ENCODE data around the gene CYTH1. TPM values are rescaled to one million over a fixed set of nuclear protein-coding genes. Genes with fewer than 3 reads are reported as not detected.

Gene CYTH1
- total RNA-seq, 2 experiments from 2014 or later, result 73.0 to 148 TPM

- BruUV-seq (replicated peaks), result no TSS peak
- CTCF ChIA-PET (ENCODE audit: unreplicated experiment), result no interaction called here
- no peak for DNase-seq (ENCODE audit: low spot score)
Observed at GRCh38 chr17:78712043-78712442, 70.0 kb downstream of the CYTH1 start.

GRCh38 chr17:78710607-78711006 lies 71.5 kb downstream of the CYTH1 start:
- TF ChIP-seq EZH2phosphoT487 (IDR thresholded peaks at IDR 0.05; ENCODE audit: borderline replicate concordance, low read depth, low read length) (no peak), CTCF (conservative IDR thresholded peaks at IDR 0.05; ENCODE audit: low read length) (no peak)
- H3K9me3 ChIP-seq (ENCODE audit: low read length), result no peaks in the 10 kb centered on the region
- H3K36me3 ChIP-seq (ENCODE audit: insufficient read depth, low read length), result peaks cover 33% of the 10 kb centered on the region
- peak overlapping the region; percentile 70 for H3K4me2 ChIP-seq (ENCODE audit: low read length)
- peaks cover 87% of the 10 kb centered on the region for H3K79me2 ChIP-seq (ENCODE audit: insufficient read depth, low read depth, low read length)
- intact Hi-C loops (cut with micrococcal nuclease; ENCODE audit: unreplicated experiment), result no loop called here
- H3K4me1 ChIP-seq (ENCODE audit: insufficient read depth, low read length, poor library complexity, severe bottlenecking), result peaks cover 93% of the 10 kb centered on the region
- ChIA-PET POLR2A (interaction anchor here (0.6 to 4.5 kb wide), 4 partner anchors 15 to 111 kb away, joined by 4 to 47 read pairs (median 6); no protein-coding TSS in a partner anchor), CTCF (ENCODE audit: unreplicated experiment) (no interaction called here)
- H3K27ac ChIP-seq (ENCODE audit: low read depth, low read length, poor library complexity, severe bottlenecking), result peak overlapping the region; percentile 90
- H4K20me1 ChIP-seq (ENCODE audit: insufficient read depth, low read length), result peaks cover 6% of the 10 kb centered on the region; the same call in 1 of the 2 replicates
- peak overlapping the region; percentile 37 for H3K4me3 ChIP-seq (ENCODE audit: low read depth, low read length, poor library complexity, severe bottlenecking)
- H2AFZ ChIP-seq (ENCODE audit: low read length), result no peak overlapping the region
- no peaks in the 10 kb centered on the region for H3K9me2 ChIP-seq (ENCODE audit: insufficient read depth, low read length)
- BruUV-seq (replicated peaks), result no TSS peak
- DNase-seq (ENCODE audit: low spot score), result no peak

More at GRCh38 chr17:78712043-78712442, 70.0 kb downstream of the CYTH1 start:
- POLR2A ChIA-PET, result interaction anchor here (1.0 to 1.5 kb wide), 3 partner anchors 10 to 30 kb away, joined by 5 read pairs; no protein-coding TSS in a partner anchor
- Histone ChIP-seq H3K79me2 (ENCODE audit: insufficient read depth, low read depth, low read length) (peaks cover 89% of the 10 kb centered on the region), H2AFZ (ENCODE audit: low read length) (no peak overlapping the region), H3K4me3 (ENCODE audit: low read depth, low read length, poor library complexity, severe bottlenecking) (no peak overlapping the region), H3K9me2 (ENCODE audit: insufficient read depth, low read length) (no peaks in the 10 kb centered on the region), H3K9me3 (ENCODE audit: low read length) (no peaks in the 10 kb centered on the region), H3K4me2 (ENCODE audit: low read length) (no peak overlapping the region), H3K36me3 (ENCODE audit: insufficient read depth, low read length) (peaks cover 20% of the 10 kb centered on the region), H4K20me1 (ENCODE audit: insufficient read depth, low read length) (peaks cover 6% of the 10 kb centered on the region; the same call in 1 of the 2 replicates), H3K27ac (ENCODE audit: low read depth, low read length, poor library complexity, severe bottlenecking) (no peak overlapping the region), H3K4me1 (ENCODE audit: insufficient read depth, low read length, poor library complexity, severe bottlenecking) (peaks cover 93% of the 10 kb centered on the region)
- intact Hi-C loops (cut with micrococcal nuclease; ENCODE audit: unreplicated experiment), result no loop called here
- TF ChIP-seq EZH2phosphoT487 (IDR thresholded peaks at IDR 0.05; ENCODE audit: borderline replicate concordance, low read depth, low read length) (no peak), CTCF (conservative IDR thresholded peaks at IDR 0.05; ENCODE audit: low read length) (no peak)

GRCh38 chr17:78709751-78710181 lies 72.3 kb downstream of the CYTH1 start:
- Histone ChIP-seq H3K9me3 (ENCODE audit: low read length) (no peaks in the 10 kb centered on the region), H3K4me1 (ENCODE audit: insufficient read depth, low read length, poor library complexity, severe bottlenecking) (peaks cover 93% of the 10 kb centered on the region), H3K36me3 (ENCODE audit: insufficient read depth, low read length) (peaks cover 41% of the 10 kb centered on the region), H4K20me1 (ENCODE audit: insufficient read depth, low read length) (peaks cover 6% of the 10 kb centered on the region; the same call in 1 of the 2 replicates), H2AFZ (ENCODE audit: low read length) (no peak overlapping the region), H3K4me3 (ENCODE audit: low read depth, low read length, poor library complexity, severe bottlenecking) (peak overlapping the region; percentile 37), H3K27ac (ENCODE audit: low read depth, low read length, poor library complexity, severe bottlenecking) (peak overlapping the region; percentile 90), H3K9me2 (ENCODE audit: insufficient read depth, low read length) (no peaks in the 10 kb centered on the region), H3K79me2 (ENCODE audit: insufficient read depth, low read depth, low read length) (peaks cover 80% of the 10 kb centered on the region), H3K4me2 (ENCODE audit: low read length) (peak overlapping the region; percentile 70)
- no TSS peak for BruUV-seq (replicated peaks)
- ChIA-PET CTCF (ENCODE audit: unreplicated experiment) (interaction anchor here (0.9 to 1.6 kb wide), 5 partner anchors 9 to 32 kb away, joined by 3 to 8 read pairs (median 5); no protein-coding TSS in a partner anchor), POLR2A (interaction anchor here (1.0 to 4.5 kb wide), 7 partner anchors 8 to 66 kb away, joined by 3 to 47 read pairs (median 6); no protein-coding TSS in a partner anchor)
- intact Hi-C loops (cut with micrococcal nuclease; ENCODE audit: unreplicated experiment), result loop anchor here (2.0 to 10.0 kb wide), 5 partner anchors 35 to 345 kb away; partner anchors contain the start of gene SOCS3
- TF ChIP-seq CTCF (conservative IDR thresholded peaks at IDR 0.05; ENCODE audit: low read length) (no peak), EZH2phosphoT487 (IDR thresholded peaks at IDR 0.05; ENCODE audit: borderline replicate concordance, low read depth, low read length) (no peak)
- no peak for DNase-seq (ENCODE audit: low spot score)

Data from OCI-LY7 (cell line).